SJSA1 (cell line): Measurements from ENCODE around the gene TMEM145. TPM values are rescaled to one million over a fixed set of nuclear protein-coding genes. Genes with fewer than 3 reads are reported as not detected.

Experiments used
- DNase-seq, 2 experiments: peaks; one replicate each; pipeline ENCODE4 v3.0.0-alpha.2; 2015 to 2020; ENCODE audit warnings: low spot score in 2 of 2, low read depth in 1 of 2
- H3K27ac ChIP-seq: fragments of 250-450 bp; sonication (Bioruptor Pico); 2 replicates; pipeline ENCODE4 v1.5.1; 2020; ENCODE audit warnings: mild to moderate bottlenecking, moderate library complexity
- H3K27me3 ChIP-seq: fragments of 250-450 bp; sonication (Bioruptor Pico); replicated peaks from 2 replicates; pipeline ENCODE4 v1.5.1; 2020; ENCODE audit warnings: mild to moderate bottlenecking, moderate library complexity
- H3K36me3 ChIP-seq: fragments of 250-450 bp; sonication (Bioruptor Pico); 2 replicates; pipeline ENCODE4 v1.5.1; 2020; ENCODE audit warnings: mild to moderate bottlenecking
- H3K4me1 ChIP-seq: fragments of 250-450 bp; sonication (Bioruptor Pico); replicated peaks from 2 replicates; pipeline ENCODE4 v1.6.1; 2021; ENCODE audit warnings: mild to moderate bottlenecking
- H3K4me3 ChIP-seq: fragments of 250-450 bp; sonication (Bioruptor Pico); 2 replicates; pipeline ENCODE4 v1.5.1; 2020; ENCODE audit warnings: mild to moderate bottlenecking
- H3K9me3 ChIP-seq: fragments of 250-450 bp; sonication (Bioruptor Pico); replicated peaks from 2 replicates; pipeline ENCODE4 v1.5.1; 2020; ENCODE audit warnings: mild to moderate bottlenecking
- total RNA-seq: library from RNA; depleted of rRNA; stranded (reverse); fragments of >200 nt; shearing (Covaris generic); gene quantifications from 2 replicates; pipeline ENCODE4 v1.2.3, GENCODE V29; 2014

The TMEM145 gene
- total RNA-seq, 1 experiment from 2014 or later = not detected

DNA sequence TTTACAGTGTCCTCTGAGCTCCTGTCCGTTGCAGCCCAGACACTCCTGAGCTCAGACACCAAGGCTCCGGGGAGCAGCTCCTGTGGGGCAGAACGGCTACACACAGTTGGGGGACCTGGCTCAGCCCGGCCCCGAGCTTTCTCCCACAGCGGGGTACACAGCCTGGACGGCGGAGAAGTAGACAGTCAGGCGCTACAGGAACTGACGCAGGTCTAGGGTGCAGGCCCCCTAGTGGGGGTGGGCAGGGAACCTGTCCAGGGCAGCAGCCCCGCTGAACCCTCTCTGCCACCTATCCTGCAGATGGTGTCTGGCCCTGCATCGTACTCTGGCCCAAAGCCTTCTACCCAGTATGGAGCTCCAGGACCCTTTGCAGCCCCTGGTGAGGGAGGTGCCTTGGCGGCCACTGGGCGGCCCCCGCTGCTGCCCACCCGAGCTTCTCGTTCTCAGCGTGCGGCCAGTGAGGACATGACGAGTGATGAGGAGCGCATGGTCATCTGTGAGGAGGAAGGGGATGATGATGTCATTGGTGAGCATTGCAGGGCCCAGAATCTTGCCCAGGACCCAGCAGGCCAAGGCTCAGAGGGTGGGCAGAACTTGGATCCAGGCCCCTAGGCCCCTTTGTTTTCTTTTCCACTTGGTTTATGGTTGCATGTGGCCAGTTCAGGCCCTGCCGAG is 24.1 kb upstream of the TMEM145 start:
- DNase-seq = no peak
- peaks cover 83% of the 10 kb centered on the region for H3K36me3 ChIP-seq
- H3K9me3 ChIP-seq = 0 out of 2 replicates have a peak, but pooled peaks cover 2% of the 10 kb centered on the region
- peaks cover 13% of the 10 kb centered on the region for H3K4me1 ChIP-seq
- no peaks in the 10 kb centered on the region for H3K27me3 ChIP-seq
- no peak overlapping the region for H3K27ac ChIP-seq
- H3K4me3 ChIP-seq = no peak overlapping the region

- H3K36me3 ChIP-seq = peaks cover 89% of the 10 kb centered on the region
Measured at GRCh38 chr19:42289556-42290041, 23.5 kb upstream of the TMEM145 start.

DNA sequence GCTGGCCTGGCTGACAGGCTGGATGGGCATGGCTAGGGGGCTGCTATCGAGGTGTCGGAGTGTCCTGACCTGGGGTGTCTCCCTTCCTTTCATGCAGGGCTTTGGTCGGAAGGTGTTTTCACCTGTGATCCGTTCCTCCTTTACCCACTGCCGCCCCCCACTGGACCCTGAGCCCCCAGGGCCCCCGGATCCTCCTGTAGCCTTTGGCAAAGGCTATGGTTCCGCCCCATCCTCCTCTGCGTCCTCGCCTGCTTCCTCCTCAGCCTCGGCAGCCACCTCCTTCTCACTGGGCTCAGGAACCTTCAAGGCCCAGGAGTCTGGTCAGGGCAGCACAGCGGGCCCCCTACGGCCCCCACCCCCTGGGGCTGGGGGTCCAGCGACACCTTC is 23.0 kb upstream of the TMEM145 start:
- Histone ChIP-seq H3K36me3 (peaks cover 90% of the 10 kb centered on the region), H3K27ac (no peak overlapping the region)

More at GRCh38 chr19:42289556-42290041, 23.5 kb upstream of the TMEM145 start:
- Histone ChIP-seq H3K9me3 (0 out of 2 replicates have a peak, but pooled peaks cover 1% of the 10 kb centered on the region), H3K4me1 (peaks cover 11% of the 10 kb centered on the region), H3K4me3 (no peak overlapping the region), H3K27ac (no peak overlapping the region), H3K27me3 (no peaks in the 10 kb centered on the region)
- no peak for DNase-seq

GRCh38 chr19:42290523-42291434 is 22.3 kb upstream of the TMEM145 start:
- H3K4me1 ChIP-seq = no peaks in the 10 kb centered on the region; the same call in 1 of the 2 replicates
- peaks cover 87% of the 10 kb centered on the region for H3K36me3 ChIP-seq
- H3K27ac ChIP-seq = no peak overlapping the region
- no peaks in the 10 kb centered on the region for H3K9me3 ChIP-seq
- H3K27me3 ChIP-seq = no peaks in the 10 kb centered on the region
- peak; percentile 38 to 76 for DNase-seq
- no peak overlapping the region for H3K4me3 ChIP-seq

More for the DNA sequence above, 23.0 kb upstream of the TMEM145 start:
- no peak for DNase-seq
- H3K27me3 ChIP-seq = no peaks in the 10 kb centered on the region
- peaks cover 6% of the 10 kb centered on the region for H3K4me1 ChIP-seq
- H3K9me3 ChIP-seq = no peaks in the 10 kb centered on the region
- H3K4me3 ChIP-seq = no peak overlapping the region

DNA sequence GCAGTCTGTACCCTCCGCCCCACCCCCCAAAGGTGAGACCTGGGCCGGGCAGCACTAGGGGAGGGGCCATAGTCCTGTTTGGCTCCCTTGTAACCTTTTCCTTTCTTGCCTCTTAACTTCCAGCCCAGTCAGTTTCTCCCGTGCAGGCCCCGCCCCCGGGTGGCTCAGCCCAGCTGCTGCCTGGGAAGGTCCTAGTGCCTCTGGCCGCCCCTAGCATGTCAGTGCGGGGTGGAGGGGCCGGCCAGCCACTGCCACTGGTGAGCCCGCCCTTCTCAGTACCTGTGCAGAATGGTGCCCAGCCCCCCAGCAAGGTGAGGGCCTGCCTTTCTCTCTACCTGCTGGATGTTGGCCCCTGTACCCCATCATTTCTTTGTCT is 21.7 kb upstream of the TMEM145 start:
- no peak overlapping the region for H3K4me3 ChIP-seq
- DNase-seq = no peak
- H3K27me3 ChIP-seq = no peaks in the 10 kb centered on the region
- H3K36me3 ChIP-seq = peaks cover 91% of the 10 kb centered on the region
- H3K9me3 ChIP-seq = no peaks in the 10 kb centered on the region
- no peaks in the 10 kb centered on the region for H3K4me1 ChIP-seq
- no peak overlapping the region for H3K27ac ChIP-seq

DNA sequence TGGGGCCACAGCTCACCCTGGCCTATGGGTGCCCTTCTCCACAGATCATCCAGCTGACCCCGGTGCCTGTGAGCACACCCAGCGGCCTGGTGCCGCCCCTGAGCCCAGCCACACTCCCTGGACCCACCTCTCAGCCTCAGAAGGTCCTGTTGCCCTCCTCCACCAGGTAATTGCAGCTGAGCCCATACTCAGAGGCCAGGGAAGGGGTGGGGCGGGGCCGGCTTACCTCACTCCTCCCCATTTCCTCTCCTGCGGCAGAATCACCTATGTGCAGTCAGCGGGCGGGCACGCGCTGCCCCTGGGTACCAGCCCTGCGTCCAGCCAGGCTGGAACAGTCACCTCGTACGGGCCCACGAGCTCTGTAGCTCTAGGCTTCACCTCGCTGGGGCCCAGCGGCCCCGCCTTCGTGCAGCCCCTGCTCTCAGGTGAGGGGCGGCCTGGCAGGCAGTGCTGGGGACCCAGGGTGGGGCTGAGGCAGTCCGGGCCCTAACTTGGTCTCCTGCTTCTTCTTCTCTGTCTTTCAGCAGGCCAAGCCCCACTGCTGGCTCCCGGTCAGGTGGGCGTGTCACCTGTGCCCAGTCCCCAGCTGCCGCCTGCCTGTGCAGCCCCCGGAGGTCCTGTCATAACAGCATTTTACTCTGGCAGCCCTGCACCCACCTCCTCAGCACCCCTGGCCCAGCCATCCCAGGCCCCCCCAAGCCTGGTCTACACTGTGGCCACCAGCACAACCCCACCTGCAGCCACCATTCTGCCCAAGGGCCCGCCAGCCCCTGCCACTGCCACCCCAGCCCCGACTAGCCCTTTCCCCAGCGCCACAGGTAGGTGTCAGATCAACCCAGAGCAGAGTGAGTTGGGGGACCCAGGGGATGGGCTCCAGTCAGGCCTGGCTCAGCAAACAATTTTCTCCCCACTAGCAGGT is 20.8 kb upstream of the TMEM145 start:
- peaks cover 87% of the 10 kb centered on the region for H3K36me3 ChIP-seq
- H3K4me3 ChIP-seq = no peak overlapping the region
- no peaks in the 10 kb centered on the region for H3K4me1 ChIP-seq

GRCh38 chr19:42292963-42293362 is 20.1 kb upstream of the TMEM145 start:
- H3K36me3 ChIP-seq = peaks cover 81% of the 10 kb centered on the region
- H3K27ac ChIP-seq = no peak overlapping the region
- DNase-seq = no peak
- H3K9me3 ChIP-seq = no peaks in the 10 kb centered on the region
- no peaks in the 10 kb centered on the region for H3K4me1 ChIP-seq
- no peaks in the 10 kb centered on the region for H3K27me3 ChIP-seq
- H3K4me3 ChIP-seq = no peak overlapping the region

More for the DNA sequence above, 20.8 kb upstream of the TMEM145 start:
- Histone ChIP-seq H3K27ac (no peak overlapping the region), H3K9me3 (no peaks in the 10 kb centered on the region), H3K27me3 (no peaks in the 10 kb centered on the region)
- DNase-seq = no peak

- H3K4me1 ChIP-seq = no peaks in the 10 kb centered on the region
- no peaks in the 10 kb centered on the region for H3K9me3 ChIP-seq
- H3K27me3 ChIP-seq = no peaks in the 10 kb centered on the region
- peaks cover 75% of the 10 kb centered on the region for H3K36me3 ChIP-seq
- H3K27ac ChIP-seq = no peak overlapping the region
- no peak overlapping the region for H3K4me3 ChIP-seq
- no peak for DNase-seq
Measured at GRCh38 chr19:42293540-42293939, 19.6 kb upstream of the TMEM145 start.

DNA sequence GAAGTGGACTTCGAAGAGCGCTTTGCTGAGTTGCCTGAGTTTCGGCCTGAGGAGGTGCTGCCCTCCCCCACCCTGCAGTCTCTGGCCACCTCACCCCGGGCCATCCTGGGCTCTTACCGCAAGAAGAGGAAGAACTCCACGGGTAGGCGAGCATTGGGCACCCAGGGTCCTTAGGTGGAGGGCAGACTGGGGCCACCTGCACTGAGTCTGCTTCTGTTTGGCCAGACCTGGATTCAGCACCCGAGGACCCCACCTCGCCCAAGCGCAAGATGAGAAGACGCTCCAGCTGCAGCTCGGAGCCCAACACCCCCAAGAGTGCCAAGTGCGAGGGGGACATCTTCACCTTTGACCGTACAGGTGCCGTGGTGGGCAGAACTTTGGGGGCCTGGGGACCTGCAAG is 19.2 kb upstream of the TMEM145 start:
- DNase-seq = no peak
- Histone ChIP-seq H3K4me1 (no peaks in the 10 kb centered on the region), H3K36me3 (peaks cover 71% of the 10 kb centered on the region)

DNA sequence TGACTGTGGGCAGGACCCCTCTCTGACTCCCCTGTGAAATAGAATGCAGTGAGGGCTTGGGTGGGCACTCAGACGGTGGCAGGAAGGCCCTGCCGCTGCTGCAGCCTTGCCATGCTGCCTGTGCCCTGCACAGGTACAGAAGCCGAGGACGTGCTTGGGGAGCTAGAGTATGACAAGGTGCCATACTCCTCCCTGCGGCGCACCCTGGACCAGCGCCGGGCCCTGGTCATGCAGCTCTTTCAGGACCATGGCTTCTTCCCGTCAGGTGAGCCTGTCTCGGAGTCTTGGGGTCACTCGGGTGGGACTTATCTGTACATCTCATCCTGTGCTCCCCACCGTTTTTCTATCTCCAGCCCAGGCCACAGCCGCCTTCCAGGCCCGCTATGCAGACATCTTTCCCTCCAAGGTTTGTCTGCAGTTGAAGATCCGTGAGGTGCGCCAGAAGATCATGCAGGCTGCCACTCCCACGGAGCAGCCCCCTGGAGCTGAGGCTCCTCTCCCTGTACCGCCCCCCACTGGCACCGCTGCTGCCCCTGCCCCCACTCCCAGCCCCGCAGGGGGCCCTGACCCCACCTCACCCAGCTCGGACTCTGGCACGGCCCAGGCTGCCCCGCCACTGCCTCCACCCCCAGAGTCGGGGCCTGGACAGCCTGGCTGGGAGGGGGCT is 18.5 kb upstream of the TMEM145 start:
- H3K4me1 ChIP-seq = no peaks in the 10 kb centered on the region
- no peaks in the 10 kb centered on the region for H3K9me3 ChIP-seq
- no peaks in the 10 kb centered on the region for H3K27me3 ChIP-seq
- no peak for DNase-seq
- no peak overlapping the region for H3K27ac ChIP-seq
- H3K36me3 ChIP-seq = peaks cover 64% of the 10 kb centered on the region
- no peak overlapping the region for H3K4me3 ChIP-seq

More for the DNA sequence above, 19.2 kb upstream of the TMEM145 start:
- Histone ChIP-seq H3K9me3 (no peaks in the 10 kb centered on the region), H3K4me3 (no peak overlapping the region), H3K27me3 (no peaks in the 10 kb centered on the region), H3K27ac (no peak overlapping the region)

- DNase-seq = no peak
- Histone ChIP-seq H3K27me3 (no peaks in the 10 kb centered on the region), H3K36me3 (peaks cover 57% of the 10 kb centered on the region), H3K4me1 (no peaks in the 10 kb centered on the region), H3K4me3 (no peak overlapping the region), H3K9me3 (no peaks in the 10 kb centered on the region), H3K27ac (no peak overlapping the region)
Measured at GRCh38 chr19:42295342-42295741, 17.8 kb upstream of the TMEM145 start.

DNA sequence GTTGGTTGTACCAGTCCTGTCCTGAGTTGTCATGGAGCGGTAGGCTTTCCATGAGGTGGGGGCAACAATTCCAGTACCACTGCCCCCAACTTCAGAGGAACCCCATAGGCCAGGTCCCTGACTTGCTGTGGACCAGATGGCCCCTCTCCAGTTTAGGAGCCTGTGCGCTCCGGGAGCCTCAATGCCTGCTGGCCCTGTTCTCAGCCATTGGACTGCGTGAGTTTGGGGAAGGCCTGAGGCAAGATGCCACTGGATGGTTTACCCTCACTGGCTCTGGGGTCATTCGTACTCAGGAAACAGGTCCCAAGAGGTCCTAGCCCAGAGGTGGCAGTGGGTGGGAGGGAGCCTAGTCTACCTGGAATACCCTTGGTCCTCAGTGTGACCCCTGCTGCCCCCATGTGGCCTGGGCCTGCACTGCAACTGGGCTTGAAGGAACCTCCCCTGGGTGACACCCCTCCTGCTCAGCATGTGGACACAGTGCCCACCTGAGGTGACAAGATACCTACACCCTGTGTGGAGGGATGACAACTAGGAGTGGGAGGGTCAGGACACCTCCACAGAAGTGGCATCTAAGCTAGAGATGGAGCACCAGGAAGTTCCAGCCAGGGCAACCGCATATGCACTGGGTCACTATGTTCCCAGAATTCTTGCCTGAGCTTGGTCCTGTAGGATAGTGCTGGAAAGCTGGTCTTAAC is 17.1 kb upstream of the TMEM145 start:
- Histone ChIP-seq H3K4me3 (no peak overlapping the region), H3K36me3 (peaks cover 51% of the 10 kb centered on the region), H3K4me1 (no peaks in the 10 kb centered on the region), H3K27ac (no peak overlapping the region), H3K27me3 (no peaks in the 10 kb centered on the region), H3K9me3 (no peaks in the 10 kb centered on the region)
- DNase-seq = peak; percentile 57 to 81
